Ishikawa (cell line): Measurements from ENCODE around the gene PRR33.

Experiments
- CEBPB ChIP-seq: IDR thresholded peaks from 2 replicates; pipeline ENCODE4 v1.6.1; 2012
- CREB1 ChIP-seq: IDR thresholded peaks from 2 replicates; pipeline ENCODE4 v1.6.1; 2012; ENCODE audit warnings: low read depth
- EP300 ChIP-seq: IDR thresholded peaks from 2 replicates; pipeline ENCODE4 v1.6.1; 2012; ENCODE audit warnings: borderline replicate concordance
- MAX ChIP-seq: IDR thresholded peaks from 2 replicates; pipeline ENCODE4 v1.6.1; 2012
- REST ChIP-seq: IDR thresholded peaks from 2 replicates; pipeline ENCODE4 v1.6.1; 2012; ENCODE audit warnings: low read depth, mild to moderate bottlenecking
- USF1 ChIP-seq: IDR thresholded peaks from 2 replicates; pipeline ENCODE4 v1.6.1; 2012

GRCh38 chr11:1863352-1864216 is 28.1 kb downstream of the PRR33 start:
- TF ChIP-seq MAX (peak; percentile 58), CREB1 (no peak), CEBPB (no peak), EP300 (no peak), REST (no peak), USF1 (no peak)
